AG04449 (cell line): Measurements from ENCODE around the gene GAP43.

Experiments used
- CTCF ChIA-PET: fragments of 350-600 bp; formaldehyde crosslinking; extraction: SDS; loops from one replicate; lab custom pipeline; 2021; ENCODE audit warnings: antibody characterized with exemption; lab: Yijun Ruan, JAX
- POLR2A ChIA-PET: fragments of 400-600, 350-600 bp; formaldehyde crosslinking; extraction: SDS; loops from one replicate; lab custom pipeline; 2020; ENCODE audit warnings: antibody characterized with exemption, inconsistent platforms; lab: Yijun Ruan, JAX
- DNase-seq: peaks from one replicate; pipeline ENCODE4 v3.0.0-alpha.2; 2010; ENCODE audit warnings: low read depth, low spot score
- H3K4me3 ChIP-seq: 2 replicates; pipeline ENCODE4 v1.5.1; 2011; ENCODE audit warnings: low read depth, mild to moderate bottlenecking, control low read depth, low read length
- CTCF ChIP-seq: IDR thresholded peaks from one replicate; pipeline ENCODE4 v1.5.1; 2011; ENCODE audit warnings: mild to moderate bottlenecking, moderate library complexity, low read length, control low read depth, inconsistent platforms; ENCODE audit not compliant: insufficient read depth; ENCODE audit errors: missing control alignments

The GAP43 gene

DNA sequence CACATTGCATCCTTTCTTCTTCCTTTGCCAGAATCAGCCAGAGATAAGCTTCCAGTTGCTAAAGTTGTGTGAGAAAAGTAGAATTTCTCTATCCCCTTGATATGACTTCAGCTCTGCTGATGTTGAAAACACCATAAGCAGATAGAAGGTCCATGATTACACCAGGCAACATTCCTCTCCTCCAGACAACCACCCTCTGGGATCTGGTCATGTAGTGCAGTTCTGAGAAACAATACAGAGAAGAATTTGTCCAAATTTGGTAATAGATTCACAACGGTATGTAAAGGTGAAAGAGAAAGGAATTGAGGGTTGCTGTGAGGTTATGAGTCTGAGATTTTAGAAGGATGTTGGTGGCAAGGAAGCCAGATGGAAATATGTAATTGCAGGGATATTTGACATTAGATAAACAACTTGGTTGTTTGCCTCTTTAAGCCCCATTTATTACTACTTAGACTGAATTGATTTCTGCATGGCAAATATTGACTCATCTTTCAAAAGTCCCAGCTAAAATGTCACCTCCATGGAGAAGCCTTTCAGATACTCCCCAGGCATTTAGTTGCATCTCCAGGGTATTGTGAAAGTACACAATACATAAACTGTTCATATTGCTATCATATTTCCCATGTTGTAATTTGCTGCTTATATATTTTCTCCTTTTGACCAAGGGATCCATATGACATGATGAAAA, 134.9 kb downstream of the GAP43 start:
- CTCF ChIA-PET: interaction anchor here (5.1 kb wide), 1 partner anchor 26 kb away, joined by 23 read pairs; no protein-coding TSS in a partner anchor
- no peak overlapping the region for H3K4me3 ChIP-seq
- no peak for DNase-seq
- POLR2A ChIA-PET: no interaction called here
- TF ChIP-seq CTCF: no peak

GRCh38 chr3:115760716-115761115, 137.4 kb downstream of the GAP43 start:
- H3K4me3 ChIP-seq: no peak overlapping the region
- DNase-seq: no peak
- no peak for TF ChIP-seq CTCF
- ChIA-PET CTCF (interaction anchor here (5.1 kb wide), 1 partner anchor 23 kb away, joined by 23 read pairs; no protein-coding TSS in a partner anchor), POLR2A (no interaction called here)

GRCh38 chr3:115761927-115762305, 138.6 kb downstream of the GAP43 start:
- no peak overlapping the region for H3K4me3 ChIP-seq
- ChIA-PET POLR2A (no interaction called here), CTCF (interaction anchor here (5.1 kb wide), 1 partner anchor 22 kb away, joined by 23 read pairs; no protein-coding TSS in a partner anchor)
- no peak for TF ChIP-seq CTCF
- no peak for DNase-seq

DNA sequence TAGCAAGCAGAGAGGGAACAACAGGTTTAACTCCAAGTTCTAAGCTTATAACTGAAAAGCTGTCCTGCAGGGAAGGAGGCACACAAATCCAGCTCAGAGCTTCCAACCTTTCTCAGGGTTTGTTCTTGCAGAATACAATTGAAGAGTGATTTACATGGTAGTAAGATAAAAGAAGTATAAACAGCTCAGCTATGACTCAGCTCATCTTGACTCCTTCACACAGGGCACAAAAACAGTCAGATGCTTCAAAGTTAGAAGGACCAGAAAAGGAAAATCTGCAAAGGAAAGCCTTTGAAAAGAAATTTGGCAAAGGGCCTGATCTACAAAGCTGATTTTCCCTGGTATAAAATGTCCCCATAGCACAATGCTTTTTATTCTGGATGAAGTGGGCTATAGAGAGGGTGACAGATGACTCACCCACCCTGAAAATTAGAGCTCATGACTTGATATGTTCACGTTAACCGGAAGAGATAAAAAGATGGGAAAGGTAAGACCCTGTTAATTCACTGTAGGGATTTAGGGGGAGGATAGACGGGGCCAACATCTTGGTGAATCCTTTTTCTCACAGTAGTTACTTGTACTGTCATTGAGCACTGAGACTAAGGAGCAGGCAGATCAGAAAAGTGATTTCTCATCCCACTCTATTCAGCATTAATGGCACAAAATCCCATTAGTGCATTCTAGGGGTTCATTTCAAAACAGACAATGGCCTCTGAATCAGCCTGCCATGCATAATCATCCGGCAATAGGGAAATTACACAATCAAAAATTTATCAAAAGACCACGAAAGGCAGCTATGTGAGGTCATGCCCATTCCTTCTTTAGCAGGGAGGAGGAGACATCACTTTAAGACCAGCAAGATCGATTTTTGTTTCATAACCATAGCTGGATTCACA, 143.5 kb downstream of the GAP43 start:
- H3K4me3 ChIP-seq: no peak overlapping the region
- CTCF ChIA-PET: interaction anchor here (0.6 to 3.3 kb wide), 6 partner anchors 12 to 56 kb away, joined by 3 to 26 read pairs (median 4); no protein-coding TSS in a partner anchor
- no peak for DNase-seq
- TF ChIP-seq CTCF: no peak
- POLR2A ChIA-PET: no interaction called here

DNA sequence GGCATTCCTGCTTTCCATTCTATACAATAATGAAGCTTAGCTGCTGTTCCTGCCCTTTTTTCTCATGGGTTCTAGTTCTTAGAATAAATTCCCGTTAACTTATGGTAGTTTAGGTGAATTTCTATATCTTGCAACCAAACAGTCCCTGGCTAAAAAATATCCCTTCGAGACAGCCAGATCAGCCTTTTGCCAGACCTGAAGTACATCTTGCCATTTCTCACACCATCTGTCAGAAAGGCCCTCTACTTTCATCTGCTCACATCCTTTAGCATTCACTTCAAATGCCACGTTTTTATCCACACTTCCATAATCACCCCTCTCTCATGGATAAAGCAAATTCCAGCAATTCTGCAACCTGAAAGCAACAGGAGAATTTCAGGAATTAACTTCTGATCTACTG, 145.4 kb downstream of the GAP43 start:
- H3K4me3 ChIP-seq: no peak overlapping the region
- CTCF ChIA-PET: interaction anchor here (1.1 to 1.6 kb wide), 2 partner anchors 16 to 27 kb away, joined by 3 to 17 read pairs; no protein-coding TSS in a partner anchor
- POLR2A ChIA-PET: no interaction called here
- DNase-seq: no peak
- TF ChIP-seq CTCF: no peak
